Right renal pelvis (tissue), 4 donors: Measurements from ENCODE around the gene ECEL1. TPM values are rescaled to one million over a fixed set of nuclear protein-coding genes. Genes with fewer than 3 reads are reported as not detected.
"Not testable (repeated sequence)": the region's sequence is repeated elsewhere in the genome, so short reads cannot be mapped to it uniquely, and the experiment has no call there.

Experiments
- DNase-seq, 4 donors: peaks; one replicate each; pipeline ENCODE4 v3.0.0-alpha.2; 2013; ENCODE audit warnings: low read depth in 4 of 4, low spot score in 3 of 4, missing footprints in 1 of 4
- polyA plus RNA-seq, 4 donors: library from polyadenylated mRNA; unstranded; fragments of 120-200 nt; gene quantifications; one replicate each; pipeline ENCODE4 v1.2.1, GENCODE V29; 2013; ENCODE audit not compliant: insufficient read length in 4 of 4

The ECEL1 gene
- polyA plus RNA-seq, 4 donors = 4.7 to 19.4 (median 12.5) TPM

DNA sequence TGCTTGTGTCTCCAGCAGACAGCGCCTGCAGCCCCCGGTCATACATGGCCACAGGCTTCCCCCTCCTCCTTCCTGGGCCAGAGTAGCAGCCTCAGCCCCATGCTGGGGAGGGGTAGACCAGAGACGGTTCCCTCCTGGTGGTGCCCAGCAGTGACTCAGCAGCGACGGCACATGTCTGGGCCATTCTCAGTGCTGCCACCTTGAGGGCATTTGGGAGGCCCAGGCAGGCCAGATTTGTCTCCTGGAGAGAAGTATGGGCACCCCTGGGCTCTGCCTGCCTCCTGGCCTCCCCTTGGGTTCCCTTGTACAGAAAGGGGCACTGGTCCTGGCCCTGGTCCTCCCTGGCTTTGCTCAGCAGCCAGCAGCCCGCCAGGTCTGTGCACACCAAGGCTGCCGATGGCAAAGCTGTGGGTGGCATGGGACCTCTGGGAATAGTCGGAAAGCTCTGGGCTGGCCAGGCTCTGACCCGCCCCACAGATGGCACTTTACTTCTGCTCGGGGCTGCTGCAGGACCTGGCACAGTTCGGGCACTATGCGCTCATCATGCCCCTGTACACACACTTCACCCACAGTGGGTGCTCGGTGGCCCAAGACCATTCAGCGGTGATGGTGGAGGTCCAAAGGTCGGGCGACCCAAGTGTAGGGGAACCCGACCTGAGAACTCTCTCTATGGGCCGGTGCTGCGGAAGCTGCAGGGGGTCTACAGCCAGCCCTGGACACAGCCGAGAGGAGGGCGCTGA is 43.1 kb downstream of the ECEL1 start:
- DNase-seq = no peak

DNA sequence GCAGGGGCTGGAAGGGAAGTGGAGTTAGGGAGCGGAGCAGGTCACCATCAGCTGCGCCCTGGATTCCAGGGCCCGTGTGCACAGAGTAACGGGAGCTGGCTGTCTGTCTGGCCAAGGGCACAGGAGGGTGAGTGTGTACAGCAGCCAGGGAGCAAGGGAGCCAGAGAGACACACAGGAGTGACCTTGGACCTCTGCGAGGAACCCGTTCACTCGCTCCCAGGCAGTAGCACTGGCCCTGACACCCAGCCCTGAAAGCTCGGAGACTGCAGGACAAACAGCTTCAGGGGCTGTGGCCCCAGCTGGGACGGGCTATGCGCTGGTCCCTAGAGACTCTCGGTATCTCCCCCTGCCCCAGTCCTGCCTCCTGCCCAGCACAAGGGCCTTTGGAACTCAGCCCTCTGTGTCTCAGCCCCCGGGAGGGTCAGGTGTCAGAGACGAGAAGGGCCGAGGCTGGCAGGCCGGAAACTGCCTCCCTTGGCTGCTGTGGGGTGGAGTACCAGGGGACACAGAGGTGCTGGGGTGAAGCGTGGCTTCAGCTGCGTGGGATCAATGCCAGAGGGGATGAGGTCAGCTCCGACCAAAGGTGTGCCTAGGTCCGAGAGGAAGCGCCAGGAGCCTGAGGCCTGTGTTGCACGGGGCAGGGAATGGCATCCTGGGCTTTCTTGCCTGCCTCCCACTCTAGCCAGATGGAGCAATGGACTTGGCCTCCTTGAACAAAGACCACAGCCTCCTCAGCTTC is 43.8 kb downstream of the ECEL1 start:
- not testable (repeated sequence) for DNase-seq

DNA sequence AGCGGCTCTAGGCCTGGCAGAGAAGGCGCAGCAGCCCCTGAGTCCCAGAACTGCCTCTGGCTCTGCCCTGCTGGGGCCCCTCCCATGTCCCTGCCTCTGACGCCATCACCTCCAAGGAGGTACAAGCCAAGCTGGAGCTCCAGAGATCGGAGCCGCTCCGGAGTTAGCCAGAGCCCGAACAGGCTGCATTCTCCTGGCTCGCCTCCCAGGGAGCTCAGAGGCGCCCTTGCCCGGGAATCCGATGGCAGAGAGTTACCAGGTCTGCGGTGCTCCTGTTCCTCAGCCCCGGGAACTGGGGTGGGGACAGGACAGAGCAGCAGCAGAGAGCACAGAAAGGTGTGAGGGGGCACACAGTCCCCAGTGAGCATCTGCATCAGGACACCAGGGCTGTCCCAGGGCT is 44.6 kb downstream of the ECEL1 start:
- DNase-seq = not testable (repeated sequence)

DNA sequence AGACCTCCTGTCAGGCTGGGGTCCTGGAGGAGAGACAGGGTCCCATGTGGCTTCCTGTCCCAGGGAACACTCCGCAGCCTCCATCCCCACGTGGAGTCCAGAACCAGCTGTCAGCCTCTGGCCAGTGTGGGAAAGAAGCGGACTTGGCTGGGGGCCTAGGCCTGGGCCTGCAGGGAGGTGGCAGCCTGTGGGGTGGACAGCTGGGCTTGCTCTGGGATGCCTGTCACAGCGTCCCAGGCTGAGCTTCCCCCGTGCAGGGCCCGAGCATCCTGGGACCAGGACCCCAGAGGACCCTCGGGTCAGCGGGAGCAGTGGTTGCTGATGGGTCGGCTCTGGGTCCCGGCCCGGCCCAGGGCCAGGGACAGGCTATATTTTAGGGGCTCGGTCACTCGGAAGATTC is 45.2 kb downstream of the ECEL1 start:
- DNase-seq = not testable (repeated sequence)

DNA sequence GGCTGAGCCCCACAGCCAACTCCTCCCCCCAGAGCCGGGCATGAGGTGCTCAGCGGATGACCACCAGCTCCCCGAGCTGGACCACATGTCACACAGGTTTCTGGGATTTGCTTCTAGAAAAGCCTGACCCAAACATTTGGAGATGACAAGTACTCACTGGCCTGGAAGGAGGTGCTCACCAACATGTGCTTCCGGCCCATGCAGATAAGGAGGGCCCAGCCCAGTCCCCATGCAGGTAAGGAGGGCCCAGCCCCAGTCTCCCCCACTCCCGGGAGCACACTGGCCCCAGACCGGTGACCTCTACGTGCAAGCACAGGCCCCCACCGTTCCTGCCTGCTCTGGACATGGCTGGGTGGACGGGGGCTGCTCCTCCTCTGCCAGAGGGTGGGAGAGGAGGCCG is 45.7 kb downstream of the ECEL1 start:
- DNase-seq = not testable (repeated sequence)

DNA sequence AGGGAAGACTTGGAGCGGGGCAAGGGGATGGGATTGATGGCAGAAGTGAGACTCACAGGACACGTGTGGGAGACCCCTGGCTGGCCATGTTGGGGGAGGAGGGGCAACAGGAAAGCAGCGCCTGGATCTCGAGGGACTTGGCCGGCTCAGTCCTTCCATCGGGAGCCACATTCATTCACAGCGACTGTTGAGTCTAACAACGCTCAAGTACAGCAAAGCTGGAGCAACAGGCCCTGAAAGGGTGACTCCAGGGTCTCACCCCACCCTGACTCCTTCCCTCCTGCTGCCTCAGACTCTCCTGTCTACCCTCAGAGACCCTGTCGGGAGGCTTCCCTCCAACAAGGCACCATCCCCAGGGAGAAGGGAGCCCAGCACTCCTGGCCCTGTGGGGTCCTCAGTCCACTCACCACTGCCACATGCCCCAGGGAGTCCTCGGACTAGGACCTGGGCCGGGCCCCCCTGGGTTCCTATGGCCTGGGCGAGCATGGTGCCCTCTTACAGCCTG is 46.4 kb downstream of the ECEL1 start:
- no peak for DNase-seq

DNA sequence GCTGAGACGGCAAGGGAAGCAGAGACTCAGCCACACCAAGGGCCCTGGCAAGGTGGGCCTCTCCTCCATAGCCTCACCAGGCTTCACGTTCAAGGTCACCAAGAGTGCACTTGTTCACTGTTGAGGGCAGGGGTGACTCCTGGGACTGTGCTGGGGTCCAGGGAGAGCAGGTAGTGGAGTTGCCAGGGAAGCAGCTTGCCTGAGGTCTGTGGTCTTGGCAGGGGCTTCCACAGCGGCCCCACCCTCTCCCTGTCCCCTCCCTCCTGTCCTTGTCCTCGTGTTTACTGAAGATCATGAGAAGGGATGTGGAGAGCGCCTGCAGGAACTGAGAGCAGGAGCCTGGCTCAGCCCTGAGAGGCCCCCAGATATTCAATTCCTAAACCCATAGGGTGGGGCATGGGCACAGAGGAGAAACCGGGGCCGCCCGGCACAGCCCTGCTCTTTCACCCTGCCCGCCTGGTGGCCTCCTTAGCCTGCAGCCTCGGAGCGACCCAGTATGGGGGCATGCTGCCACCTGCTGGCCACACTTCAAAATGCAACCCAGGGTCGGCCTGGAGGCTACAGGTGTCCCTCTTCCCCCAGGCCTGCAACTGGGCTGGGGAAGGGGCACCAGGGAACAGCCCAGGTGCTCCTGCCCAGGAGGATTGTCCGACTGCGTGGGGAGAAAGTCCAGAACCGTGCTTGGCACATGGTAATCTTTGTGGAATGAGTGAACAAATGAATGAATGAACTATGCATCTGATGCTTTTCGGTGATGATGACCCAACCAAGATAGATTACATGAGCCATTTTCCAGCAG is 47.2 kb downstream of the ECEL1 start:
- peak in 2 of 4 donors; percentile 41 to 71 for DNase-seq

DNA sequence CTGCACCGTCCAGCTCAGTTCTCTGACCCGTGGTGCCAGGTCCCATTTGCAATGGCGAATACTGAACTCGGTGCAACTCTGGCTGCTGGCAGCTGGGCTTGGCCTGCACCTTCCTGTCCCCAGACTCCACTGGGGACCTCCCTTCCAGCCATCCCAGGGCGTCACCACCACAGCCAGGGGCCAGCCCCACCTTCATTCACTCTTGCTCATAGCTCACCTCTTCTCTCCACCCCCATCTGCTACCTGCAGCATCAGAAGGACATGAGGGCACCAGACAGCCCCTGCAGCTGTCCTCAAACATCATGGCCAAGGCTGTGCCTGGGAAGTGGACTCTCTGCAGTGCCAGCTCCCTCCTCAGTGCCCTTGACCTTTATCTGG is 47.9 kb downstream of the ECEL1 start:
- DNase-seq = no peak

DNA sequence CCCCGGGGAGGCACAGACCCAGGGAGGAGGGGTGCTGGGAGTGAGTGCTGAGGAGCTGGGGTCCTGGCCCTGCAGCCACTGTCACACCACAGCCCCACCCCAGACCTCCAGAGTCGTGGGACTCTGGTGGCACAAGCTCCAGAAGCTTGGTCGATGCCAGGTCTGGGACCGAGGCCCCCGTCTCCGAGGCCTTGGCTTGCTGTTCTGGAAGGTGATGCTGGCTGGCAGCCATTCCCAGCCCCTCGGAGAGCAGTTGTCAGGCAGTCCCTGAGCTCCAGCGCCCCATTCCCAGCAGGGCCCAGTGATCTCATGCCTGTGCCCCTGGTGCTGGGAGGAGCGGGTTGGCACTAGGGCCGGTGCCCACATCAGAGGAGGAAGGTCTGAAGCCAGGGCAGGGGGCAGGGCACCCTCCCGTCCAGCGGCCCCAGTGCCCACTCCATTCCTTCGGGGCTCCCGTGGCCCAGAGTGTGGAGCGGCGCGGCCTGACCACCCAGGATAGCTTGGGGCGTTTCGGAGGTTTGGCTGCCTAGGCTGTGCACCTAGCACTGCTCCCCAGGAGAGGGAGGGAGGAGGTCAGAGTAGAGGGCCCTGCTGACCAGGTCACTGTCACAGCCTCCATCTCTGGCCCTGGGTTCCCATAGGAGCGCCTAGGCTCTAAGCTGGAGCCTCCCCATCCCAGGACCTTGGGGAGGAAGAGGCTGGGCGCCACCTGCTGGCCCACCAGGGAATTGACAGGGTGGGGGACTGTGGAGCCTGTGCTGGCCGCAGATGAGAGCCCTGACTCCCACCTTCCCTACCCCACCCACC is 48.5 kb downstream of the ECEL1 start:
- DNase-seq = no peak

DNA sequence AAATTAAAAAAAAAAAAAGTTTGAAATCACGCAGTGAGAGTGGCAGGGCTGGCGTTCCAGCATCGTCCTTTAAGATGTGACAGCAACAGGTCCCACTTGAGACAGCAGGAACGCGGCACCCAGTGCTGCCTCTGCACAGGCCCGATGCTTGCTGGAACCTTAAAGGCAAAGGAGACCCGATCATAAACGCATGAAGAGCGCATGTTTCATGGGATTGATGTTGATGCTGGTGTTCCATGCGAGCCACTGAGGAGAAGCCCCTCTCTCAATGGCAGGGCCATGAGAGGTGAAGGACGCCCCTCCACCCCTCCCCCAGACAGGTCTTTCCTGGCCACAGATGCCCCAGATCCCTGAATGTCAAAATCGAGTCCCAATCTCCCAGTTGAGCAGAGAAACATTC is 49.5 kb downstream of the ECEL1 start:
- DNase-seq = no peak

DNA sequence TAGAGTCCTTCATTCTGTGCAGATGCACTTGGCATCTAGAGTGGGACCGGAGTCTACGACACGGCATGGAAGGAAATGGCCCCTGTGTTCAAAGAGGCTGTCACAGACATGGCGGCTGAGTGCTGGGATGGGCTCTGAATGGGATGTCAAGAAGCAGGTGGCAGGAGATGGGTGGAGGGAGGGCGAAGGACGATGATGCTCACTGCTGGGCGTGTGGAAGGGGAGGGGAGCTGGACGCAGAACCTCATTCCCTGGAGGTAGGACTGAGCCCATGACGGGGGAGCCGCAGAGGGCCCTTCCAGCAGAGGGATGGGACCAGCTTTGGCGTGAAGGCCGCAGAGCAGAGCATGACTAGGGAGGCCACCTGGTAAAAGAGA is 50.5 kb downstream of the ECEL1 start:
- DNase-seq = no peak

DNA sequence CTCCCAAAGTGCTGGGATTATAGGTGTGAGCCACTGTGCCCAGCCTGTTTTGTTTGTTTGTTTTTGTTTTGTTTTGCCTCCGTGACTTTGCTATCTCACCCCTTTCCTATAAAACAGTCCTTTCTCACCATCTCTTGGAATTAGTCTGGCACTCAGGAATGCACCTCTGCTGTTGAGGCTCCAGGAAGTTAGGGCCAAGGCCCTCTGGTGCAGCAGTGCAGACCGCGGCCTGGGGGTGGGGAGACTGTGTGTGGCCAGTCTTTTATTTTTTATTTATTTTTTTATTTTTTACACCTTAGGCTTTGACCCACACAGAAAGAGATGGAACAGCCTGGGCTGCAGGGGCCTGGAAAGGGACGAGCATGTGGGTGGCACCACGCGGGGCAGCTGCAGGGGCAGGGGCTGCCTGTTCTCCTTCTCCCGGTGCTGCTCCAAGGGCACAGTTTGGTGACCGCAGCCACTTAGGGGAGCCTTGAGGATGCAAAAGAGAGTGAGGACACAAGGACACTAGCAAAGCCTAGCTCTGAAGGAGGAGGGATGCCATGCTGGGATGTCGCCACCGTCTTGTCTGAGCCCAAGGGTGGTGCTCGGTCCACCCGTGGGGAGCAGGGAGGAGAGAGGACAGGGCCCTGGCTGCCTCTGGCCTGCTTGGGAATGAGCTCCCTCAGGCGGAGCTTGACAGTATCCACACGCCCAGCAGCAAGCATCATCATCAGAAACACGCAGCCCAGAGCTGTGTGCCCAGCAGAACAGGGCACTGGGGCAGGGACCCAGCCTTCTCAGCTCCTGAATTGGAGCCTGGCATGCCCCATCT is 51.0 kb downstream of the ECEL1 start:
- DNase-seq = no peak

DNA sequence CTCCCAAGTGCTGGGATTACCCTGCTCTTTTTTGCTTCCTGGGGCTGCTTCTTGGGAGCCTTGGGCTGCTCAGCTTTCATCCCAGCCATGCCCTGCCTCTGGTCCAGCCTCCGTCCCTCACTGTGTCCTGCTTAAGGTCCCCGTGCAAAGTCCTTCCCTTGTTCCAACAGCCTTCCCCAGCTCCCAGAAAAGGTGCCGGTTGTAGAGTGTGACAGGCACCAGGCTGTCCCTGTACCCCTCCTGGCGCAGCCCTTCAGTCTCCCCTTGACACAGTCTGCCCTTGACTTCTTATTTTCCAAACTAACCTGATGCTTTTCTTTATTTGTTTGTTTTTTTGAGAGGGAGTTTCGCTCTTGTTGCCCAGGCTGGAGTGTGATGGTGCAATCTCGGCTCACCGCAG is 51.8 kb downstream of the ECEL1 start:
- no peak for DNase-seq

DNA sequence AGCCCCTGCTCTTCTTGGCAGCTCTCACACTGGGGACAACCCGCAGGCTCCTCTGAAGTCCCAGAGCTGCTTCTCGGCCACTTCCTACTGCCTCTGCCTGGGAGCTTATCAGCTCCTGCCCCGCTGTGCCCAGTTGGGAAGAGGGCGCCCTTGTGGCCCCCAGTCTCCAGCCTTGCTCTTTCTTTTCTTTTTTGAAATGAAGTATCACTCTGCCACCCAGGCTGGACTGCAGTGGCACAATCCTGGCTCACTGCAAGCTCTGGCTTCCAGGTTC is 52.3 kb downstream of the ECEL1 start:
- no peak for DNase-seq

DNA sequence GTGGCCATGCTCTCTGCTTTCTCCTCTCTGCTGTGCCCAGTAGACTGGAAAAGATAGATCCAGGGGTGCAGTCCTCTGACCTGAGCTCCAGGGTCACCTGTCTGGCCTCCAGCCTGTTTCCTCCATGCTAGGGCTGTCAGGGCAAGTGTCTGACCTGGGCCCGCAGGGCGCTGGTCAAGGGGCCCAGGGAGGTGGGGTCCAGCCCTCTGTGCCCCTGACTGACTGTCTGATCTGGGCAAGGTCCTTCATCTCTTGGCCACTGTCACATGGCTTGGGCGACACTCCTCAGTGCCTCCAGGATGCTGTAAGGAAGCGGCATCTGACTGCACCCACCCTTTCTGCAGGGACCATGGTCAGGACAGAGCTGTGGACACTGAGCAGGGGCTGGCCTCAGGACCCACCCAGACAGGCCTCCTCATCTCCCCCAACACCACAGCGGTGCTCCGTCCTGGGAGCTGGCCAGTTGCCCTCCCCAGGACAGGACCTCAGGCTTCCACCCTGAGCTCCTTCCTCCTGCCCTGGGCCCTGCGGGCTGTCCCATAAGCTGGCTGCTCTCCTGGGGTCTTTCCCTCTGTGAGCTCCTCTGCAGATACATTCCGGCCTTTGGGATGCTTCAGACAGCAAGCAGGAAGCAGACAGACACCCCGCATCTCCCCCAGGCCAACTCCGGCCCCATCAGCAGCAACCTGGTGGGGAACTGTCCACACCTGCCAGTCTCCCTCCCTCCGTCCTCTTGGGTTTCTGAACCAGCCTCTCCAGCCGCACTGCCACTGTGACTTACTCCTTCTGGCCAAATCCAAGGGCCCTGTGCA is 52.9 kb downstream of the ECEL1 start:
- no peak for DNase-seq

DNA sequence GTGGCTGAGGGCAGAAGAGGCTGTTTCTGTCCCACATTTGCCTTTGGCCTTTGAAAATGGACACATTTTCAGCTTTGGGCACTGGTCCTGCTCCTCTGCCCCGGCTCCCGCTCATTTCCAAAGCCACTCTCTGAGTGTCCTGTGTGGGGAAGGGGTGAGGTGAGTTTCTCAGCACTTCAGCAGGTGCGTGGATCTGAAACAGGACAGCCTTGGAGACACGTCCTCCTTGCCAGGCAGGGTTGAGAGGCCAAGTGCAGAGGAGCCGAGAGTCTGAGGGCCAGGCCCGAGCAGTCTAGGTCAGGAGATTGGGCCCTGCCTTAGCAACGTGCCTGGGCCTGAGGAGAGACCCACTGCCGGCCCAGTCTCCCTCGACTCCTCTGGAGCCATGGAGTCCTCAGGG is 53.5 kb downstream of the ECEL1 start:
- DNase-seq = no peak

DNA sequence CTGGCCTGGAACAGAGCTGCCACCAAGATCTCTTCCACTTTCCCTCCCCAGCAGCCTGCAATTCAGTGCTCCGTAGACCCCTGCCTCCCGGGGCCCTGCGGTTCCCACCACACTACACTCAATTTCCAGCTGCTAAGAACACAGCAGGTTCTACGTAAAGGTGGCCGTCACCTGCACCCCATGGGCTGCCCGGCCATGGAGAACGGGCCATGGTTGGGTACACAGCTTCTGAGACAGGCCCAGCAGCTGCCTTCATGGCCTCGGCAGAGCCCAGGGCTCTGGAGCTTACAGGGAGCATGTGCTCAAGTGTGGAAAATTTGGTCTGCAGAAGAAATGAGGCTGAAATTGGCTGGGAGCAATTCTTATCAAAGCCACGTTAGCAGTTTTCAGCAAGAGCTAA is 54.0 kb downstream of the ECEL1 start:
- DNase-seq = not testable (repeated sequence)

DNA sequence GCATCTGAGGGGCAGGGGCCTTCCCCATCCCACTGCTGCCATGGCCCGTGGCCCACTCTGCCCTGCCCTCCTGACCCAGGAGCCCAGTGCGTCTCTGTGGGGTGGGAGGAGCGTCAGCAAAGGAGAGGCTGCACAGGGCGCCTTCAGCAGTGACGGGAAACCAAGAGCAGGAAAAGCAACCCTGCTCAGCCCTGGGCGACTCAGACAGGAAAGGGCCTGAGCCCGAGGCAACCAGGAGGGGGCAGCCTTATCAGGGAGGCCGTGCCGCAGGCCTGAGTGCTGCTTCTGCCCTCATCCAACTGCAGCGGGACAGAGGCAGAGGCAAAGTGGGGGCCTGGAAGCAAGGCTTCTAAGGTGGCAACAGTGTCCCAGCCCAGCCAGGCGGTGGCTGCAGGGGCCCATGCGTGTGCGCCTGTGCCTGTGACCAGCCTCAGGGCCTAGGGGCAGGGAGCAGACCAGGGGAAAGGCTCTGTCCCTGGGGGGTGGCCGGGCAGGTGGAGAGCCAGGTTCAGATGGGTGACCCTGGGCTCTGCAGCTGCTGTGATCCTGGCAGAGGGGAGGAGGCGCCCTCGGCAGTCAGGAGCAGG is 54.9 kb downstream of the ECEL1 start:
- DNase-seq = no peak
